ENCODE data around the gene HS6ST3. TPM values are rescaled to one million over a fixed set of nuclear protein-coding genes. Genes with fewer than 3 reads are reported as not detected.
A peak's percentile ranks its signal among the peaks of the same experiment; 100 is the strongest.

Gene HS6ST3
- total and polyA plus RNA-seq, 8 donors = 0.65 to 3.4 (median 1.8) TPM

- DNase-seq = no peak
- no peak for TF ChIP-seq CTCF (IDR thresholded peaks at IDR 0.05)
- ATAC-seq = no peak
- Histone ChIP-seq H3K9me3 (no peaks in the 10 kb centered on the region), H3K27ac (no peak overlapping the region), H3K27me3 (no peaks in the 10 kb centered on the region), H3K4me1 (no peaks in the 10 kb centered on the region), H3K36me3 (no peaks in the 10 kb centered on the region), H3K4me3 (no peak overlapping the region)
- peak; percentile 23 for FAIRE-seq
- intact Hi-C loops (cut with DNase I) = no loop called here
These were observed 587.1 kb downstream of the HS6ST3 start for GRCh38 chr13:96677029-96677428.

- H3K9me3 ChIP-seq = no peaks in the 10 kb centered on the region
- WGBS, 2 donors = 80 to 91% methylated on average over 2 of the region's 2 CpGs
- TF ChIP-seq CTCF (IDR thresholded peaks at IDR 0.05) = no peak
- intact Hi-C loops (cut with DNase I) = no loop called here
- H3K4me1 ChIP-seq = no peaks in the 10 kb centered on the region
- no peak overlapping the region for H3K4me3 ChIP-seq
- no peak overlapping the region for H3K27ac ChIP-seq
- no peak for FAIRE-seq
- no peaks in the 10 kb centered on the region for H3K27me3 ChIP-seq
- DNase-seq = no peak
- no peaks in the 10 kb centered on the region for H3K36me3 ChIP-seq
- ATAC-seq = no peak
These were observed 588.9 kb downstream of the HS6ST3 start for GRCh38 chr13:96678801-96679200.

- Histone ChIP-seq H3K27me3 (no peaks in the 10 kb centered on the region), H3K36me3 (no peaks in the 10 kb centered on the region), H3K27ac (no peak overlapping the region), H3K9me3 (no peaks in the 10 kb centered on the region), H3K4me1 (peaks cover 0 to 7% (median 0%) of the 10 kb centered on the region in 3 donors), H3K4me3 (no peak overlapping the region)
- no peak for FAIRE-seq
- intact Hi-C loops (cut with DNase I) = no loop called here
- no peak for DNase-seq
- 86 to 90% methylated on average over 5 of the region's 5 CpGs for WGBS, 2 donors
- TF ChIP-seq CTCF (IDR thresholded peaks at IDR 0.05) = no peak
- no peak for ATAC-seq
These were observed 591.0 kb downstream of the HS6ST3 start for GRCh38 chr13:96680898-96681297.

- Histone ChIP-seq H3K27ac (no peak overlapping the region), H3K27me3 (no peaks in the 10 kb centered on the region), H3K4me1 (peaks cover 0 to 7% (median 0%) of the 10 kb centered on the region in 3 donors), H3K4me3 (no peak overlapping the region), H3K36me3 (no peaks in the 10 kb centered on the region), H3K9me3 (no peaks in the 10 kb centered on the region)
- TF ChIP-seq CTCF (IDR thresholded peaks at IDR 0.05) = no peak
- intact Hi-C loops (cut with DNase I) = no loop called here
- DNase-seq (no peak), ATAC-seq (no peak), FAIRE-seq (no peak)
These were observed 591.9 kb downstream of the HS6ST3 start for GRCh38 chr13:96681766-96682165.

GRCh38 chr13:96684469-96684868 is 594.6 kb downstream of the HS6ST3 start:
- TF ChIP-seq CTCF (IDR thresholded peaks at IDR 0.05) = no peak
- 95 to 96% methylated on average over 4 of the region's 4 CpGs for WGBS, 2 donors
- intact Hi-C loops (cut with DNase I) = no loop called here

More at GRCh38 chr13:96684469-96684868, 594.6 kb downstream of the HS6ST3 start:
- DNase-seq (no peak), ATAC-seq (no peak), FAIRE-seq (no peak)
- no peak overlapping the region for H3K4me3 ChIP-seq
- no peaks in the 10 kb centered on the region for H3K27me3 ChIP-seq
- peaks cover 0 to 7% (median 0%) of the 10 kb centered on the region in 3 donors for H3K4me1 ChIP-seq
- no peaks in the 10 kb centered on the region for H3K36me3 ChIP-seq
- no peaks in the 10 kb centered on the region for H3K9me3 ChIP-seq
- H3K27ac ChIP-seq = no peak overlapping the region
